Ovary (tissue), 3 donors: Measurements from ENCODE around the gene IGF2BP1.

Experiments
- EP300 ChIP-seq: sonication (generic); formaldehyde crosslinking; IDR thresholded peaks from one replicate; pipeline ENCODE4 v1.6.1; 2017; ENCODE audit warnings: antibody characterized with exemption
- POLR2A ChIP-seq: fragments of 450-650 bp; IDR thresholded peaks from one replicate; pipeline ENCODE4 v1.6.1; 2017; ENCODE audit warnings: antibody characterized with exemption, mild to moderate bottlenecking, moderate library complexity
- TF ChIP-seq, protein P1 (sequence below), 3 donors: fragments of 450-650 bp in 2 of 3; fragments of 200-600 bp in 1 of 3; IDR thresholded peaks; one replicate each; pipeline versions ENCODE4 v1.5.1 to v1.8.0; 2016 to 2022; ENCODE audit warnings: antibody characterized with exemption in 3 of 3, mild to moderate bottlenecking in 1 of 3
- donor health status: DM: no; HTN: no; CAD: no.

DNA sequence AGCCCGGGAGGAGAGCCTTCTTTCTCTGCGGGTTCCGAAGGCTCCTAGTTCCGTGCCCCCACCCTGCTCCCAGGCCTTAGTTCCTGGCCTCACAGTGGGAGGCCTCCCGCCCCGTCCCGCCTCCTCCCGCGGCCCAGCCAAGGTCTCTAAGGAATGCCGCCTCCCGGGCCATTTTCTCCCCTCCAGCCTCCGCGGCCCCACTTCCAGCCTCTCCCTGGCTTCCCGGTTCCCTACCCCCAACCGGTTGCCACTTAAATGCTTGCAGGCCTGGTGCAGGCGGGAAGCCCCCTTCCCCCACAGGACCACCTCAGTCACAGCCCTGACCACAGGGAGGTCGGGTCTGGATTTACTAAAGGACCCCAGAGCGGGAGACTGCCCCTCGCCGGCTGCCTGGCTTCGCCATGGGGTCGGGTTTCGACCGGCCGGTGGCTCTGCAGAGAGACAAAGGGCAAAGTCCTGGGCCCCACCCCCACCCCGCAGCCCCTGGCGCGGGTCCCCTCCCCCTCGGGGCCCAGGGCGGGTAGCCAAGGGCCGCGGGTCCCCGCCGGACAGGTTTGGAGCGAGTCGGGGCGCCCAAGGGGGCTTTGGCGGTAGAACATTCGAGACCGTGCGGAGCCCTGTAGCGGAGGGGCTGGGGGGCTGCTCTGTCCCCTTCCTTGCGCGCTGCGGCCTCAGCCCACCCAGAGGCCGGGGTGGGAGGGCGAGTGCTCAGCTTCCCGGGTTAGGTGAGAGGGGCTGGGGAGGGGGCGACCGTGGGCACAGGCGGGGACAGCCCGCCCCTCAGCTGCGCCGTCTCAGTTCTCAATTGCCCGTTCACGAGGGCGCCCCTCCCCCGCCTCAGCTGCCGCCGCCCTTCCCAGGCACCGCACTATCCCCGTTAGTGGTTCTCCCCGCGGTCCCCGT, 16.4 kb downstream of the IGF2BP1 start:
- TF ChIP-seq, protein P1, sequence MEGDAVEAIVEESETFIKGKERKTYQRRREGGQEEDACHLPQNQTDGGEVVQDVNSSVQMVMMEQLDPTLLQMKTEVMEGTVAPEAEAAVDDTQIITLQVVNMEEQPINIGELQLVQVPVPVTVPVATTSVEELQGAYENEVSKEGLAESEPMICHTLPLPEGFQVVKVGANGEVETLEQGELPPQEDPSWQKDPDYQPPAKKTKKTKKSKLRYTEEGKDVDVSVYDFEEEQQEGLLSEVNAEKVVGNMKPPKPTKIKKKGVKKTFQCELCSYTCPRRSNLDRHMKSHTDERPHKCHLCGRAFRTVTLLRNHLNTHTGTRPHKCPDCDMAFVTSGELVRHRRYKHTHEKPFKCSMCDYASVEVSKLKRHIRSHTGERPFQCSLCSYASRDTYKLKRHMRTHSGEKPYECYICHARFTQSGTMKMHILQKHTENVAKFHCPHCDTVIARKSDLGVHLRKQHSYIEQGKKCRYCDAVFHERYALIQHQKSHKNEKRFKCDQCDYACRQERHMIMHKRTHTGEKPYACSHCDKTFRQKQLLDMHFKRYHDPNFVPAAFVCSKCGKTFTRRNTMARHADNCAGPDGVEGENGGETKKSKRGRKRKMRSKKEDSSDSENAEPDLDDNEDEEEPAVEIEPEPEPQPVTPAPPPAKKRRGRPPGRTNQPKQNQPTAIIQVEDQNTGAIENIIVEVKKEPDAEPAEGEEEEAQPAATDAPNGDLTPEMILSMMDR (IDR thresholded peaks at IDR 0.05): no peak
- TF ChIP-seq POLR2A: no peak
- no peak for TF ChIP-seq EP300
